H1 (cell line): ENCODE measurements around the gene R3HDM2. TPM values are rescaled to one million over a fixed set of nuclear protein-coding genes. Genes with fewer than 3 reads are reported as not detected.
A peak's percentile ranks its signal among the peaks of the same experiment; 100 is the strongest.

ENCODE experiments used
- CTCF ChIA-PET: fragments of 300-600 bp; sonication (Branson Sonifier 250); formaldehyde crosslinking; loops from one replicate; lab custom pipeline; 2021; ENCODE audit not compliant: partially characterized antibody; lab: Charles Lee
- POLR2A ChIA-PET: fragments of 300-600 bp; sonication (Branson Sonifier 250); formaldehyde crosslinking; loops from one replicate; lab custom pipeline; 2021; ENCODE audit warnings: inconsistent platforms; ENCODE audit not compliant: partially characterized antibody; lab: Charles Lee
- DNase-seq, 2 experiments: peaks; one replicate each; pipeline versions ENCODE4 v3.0.0 to v3.0.0-alpha.2; 2010 to 2022; ENCODE audit warnings: low spot score in 2 of 2, low read depth in 1 of 2, mixed read lengths in 1 of 2
- FAIRE-seq: peaks from 2 replicates; lab custom pipeline; 2011; peaks lifted over from hg19 to GRCh38; lab: Jason Lieb, UNC
- H2AFZ ChIP-seq: 2 replicates; pipeline ENCODE4 v1.8.1; 2012; ENCODE audit warnings: low read length, inconsistent platforms
- H2AK5ac ChIP-seq: 2 replicates; pipeline ENCODE4 v1.6.1; 2013; ENCODE audit warnings: low read depth, low read length
- H2BK120ac ChIP-seq: replicated peaks from 2 replicates; pipeline ENCODE3; 2013; ENCODE audit warnings: low read depth, low read length, inconsistent platforms
- H2BK12ac ChIP-seq: 2 replicates; pipeline ENCODE4 v1.6.1; 2013; ENCODE audit warnings: low read depth, low read length
- H2BK15ac ChIP-seq: 2 replicates; pipeline ENCODE4 v1.6.1; 2013; ENCODE audit warnings: low read length
- H2BK20ac ChIP-seq: 2 replicates; pipeline ENCODE4 v1.6.1; 2013; ENCODE audit warnings: low read length
- H2BK5ac ChIP-seq: 2 replicates; pipeline ENCODE4 v1.6.1; 2013; ENCODE audit warnings: low read depth, low read length
- H3K14ac ChIP-seq: 2 replicates; pipeline ENCODE4 v1.6.1; 2013; ENCODE audit warnings: inconsistent platforms; ENCODE audit not compliant: insufficient read length
- H3K18ac ChIP-seq: 2 replicates; pipeline ENCODE4 v1.6.1; 2013; ENCODE audit warnings: low read length; ENCODE audit errors: extremely low read depth
- H3K23ac ChIP-seq: 2 replicates; pipeline ENCODE4 v1.6.1; 2013; ENCODE audit warnings: inconsistent platforms; ENCODE audit not compliant: insufficient read length
- H3K23me2 ChIP-seq: 2 replicates; pipeline ENCODE4 v1.6.1; 2013; ENCODE audit warnings: low read depth, low read length
- H3K27ac ChIP-seq: 2 replicates; pipeline ENCODE4 v1.6.1; 2011; ENCODE audit warnings: low read depth, low read length, inconsistent platforms
- H3K27me3 ChIP-seq, 4 experiments: replicated peaks in 1 of 4; 1 replicate in 1 of 4; 2 replicates in 3 of 4; pipeline versions ENCODE4 v1.6.1 to v1.8.1; 2011 to 2013; ENCODE audit warnings: low read length in 3 of 4, mild to moderate bottlenecking in 3 of 4, inconsistent platforms in 2 of 4, mixed read lengths in 2 of 4, moderate library complexity in 1 of 4; ENCODE audit not compliant: control insufficient read depth in 3 of 4, insufficient read depth in 3 of 4; ENCODE audit errors: extremely low read depth in 1 of 4
- H3K36me3 ChIP-seq, 4 experiments: 2 replicates each; pipeline versions ENCODE4 v1.6.1 to v1.8.1; 2011 to 2013; ENCODE audit warnings: mild to moderate bottlenecking in 4 of 4, low read length in 3 of 4, moderate library complexity in 2 of 4, control low read depth in 1 of 4, inconsistent platforms in 1 of 4; ENCODE audit not compliant: insufficient read depth in 4 of 4, control insufficient read depth in 2 of 4
- H3K4ac ChIP-seq: replicated peaks from 2 replicates; pipeline ENCODE3; 2013; ENCODE audit warnings: low read length, low read depth, mixed read lengths, inconsistent platforms; ENCODE audit not compliant: insufficient read length
- H3K4me1 ChIP-seq, 4 experiments: replicated peaks in 1 of 4; 1 replicate in 1 of 4; 2 replicates in 3 of 4; pipeline versions ENCODE4 v1.6.1 to v1.8.1; 2011 to 2013; ENCODE audit warnings: low read length in 3 of 4, inconsistent platforms in 2 of 4, mixed read lengths in 1 of 4; ENCODE audit not compliant: insufficient read depth in 4 of 4, control insufficient read depth in 3 of 4
- H3K4me2 ChIP-seq, 2 experiments: 2 replicates each; pipeline versions ENCODE4 v1.6.1 to v1.8.1; 2011 to 2013; ENCODE audit warnings: low read depth in 2 of 2, low read length in 2 of 2, control low read depth in 1 of 2, inconsistent platforms in 1 of 2, mild to moderate bottlenecking in 1 of 2; ENCODE audit not compliant: insufficient read depth in 1 of 2
- H3K4me3 ChIP-seq, 4 experiments: fragments of 200-600, 300-600 bp in 1 of 4; sonication (generic), shearing (Covaris generic), sonication (Bioruptor Twin) in 1 of 4; 2 replicates each; pipeline versions ENCODE4 v1.5.1 to v1.8.1; 2011 to 2016; ENCODE audit warnings: low read length in 4 of 4, low read depth in 3 of 4, control low read depth in 2 of 4, inconsistent platforms in 2 of 4, mild to moderate bottlenecking in 2 of 4, mixed read lengths in 1 of 4, moderate library complexity in 1 of 4; ENCODE audit not compliant: insufficient read depth in 2 of 4; ENCODE audit errors: extremely low read depth in 1 of 4
- H3K56ac ChIP-seq: replicated peaks from 2 replicates; pipeline ENCODE3; 2013; ENCODE audit warnings: low read depth, mild to moderate bottlenecking, mixed read lengths, low read length, inconsistent platforms; ENCODE audit not compliant: insufficient read length
- H3K79me1 ChIP-seq: 2 replicates; pipeline ENCODE4 v1.6.1; 2013; ENCODE audit warnings: low read depth, low read length, control low read depth
- H3K79me2 ChIP-seq, 2 experiments: 2 replicates each; pipeline versions ENCODE4 v1.6.1 to v1.8.1; 2012 to 2013; ENCODE audit warnings: low read length in 2 of 2, mild to moderate bottlenecking in 2 of 2, inconsistent platforms in 1 of 2; ENCODE audit not compliant: insufficient read depth in 2 of 2, control insufficient read depth in 1 of 2
- H3K9ac ChIP-seq, 4 experiments: replicated peaks in 1 of 4; 1 replicate in 1 of 4; 2 replicates in 3 of 4; pipeline versions ENCODE4 v1.6.1 to v1.8.1; 2011 to 2013; ENCODE audit warnings: low read depth in 3 of 4, low read length in 3 of 4, control low read depth in 2 of 4, mild to moderate bottlenecking in 2 of 4, moderate library complexity in 2 of 4, inconsistent platforms in 1 of 4; ENCODE audit errors: extremely low read depth in 1 of 4
- H3K9me3 ChIP-seq, 2 experiments: 2 replicates each; pipeline versions ENCODE4 v1.6.1 to v1.8.1; 2012 to 2013; ENCODE audit warnings: mild to moderate bottlenecking in 2 of 2, moderate library complexity in 2 of 2, control low read depth in 1 of 2, inconsistent platforms in 1 of 2, low read depth in 1 of 2, low read length in 1 of 2, mixed read lengths in 1 of 2; ENCODE audit not compliant: insufficient read depth in 2 of 2
- H4K20me1 ChIP-seq, 2 experiments: replicated peaks in 1 of 2; 2 replicates each; pipeline versions ENCODE3 to v1.8.1; 2011 to 2013; ENCODE audit warnings: inconsistent platforms in 2 of 2, low read length in 2 of 2, mild to moderate bottlenecking in 1 of 2; ENCODE audit not compliant: insufficient read depth in 2 of 2, control insufficient read depth in 1 of 2
- H4K5ac ChIP-seq: 2 replicates; pipeline ENCODE4 v1.6.1; 2013; ENCODE audit warnings: low read length, low read depth, mixed read lengths, inconsistent platforms; ENCODE audit not compliant: insufficient read length
- H4K8ac ChIP-seq: 2 replicates; pipeline ENCODE4 v1.8.0; 2013; ENCODE audit warnings: mild to moderate bottlenecking, moderate library complexity, low read length, inconsistent platforms; ENCODE audit not compliant: insufficient read depth; ENCODE audit errors: extremely low read depth
- H4K91ac ChIP-seq: replicated peaks from 2 replicates; pipeline ENCODE3; 2013; ENCODE audit warnings: low read length, mixed read lengths, inconsistent platforms; ENCODE audit not compliant: insufficient read length
- ASH2L ChIP-seq: fragments of 200-600, 300-600 bp; sonication (generic); IDR thresholded peaks from one replicate; pipeline ENCODE4 v1.7.1; 2017; ENCODE audit warnings: low read length
- CEBPB ChIP-seq: IDR thresholded peaks from 2 replicates; pipeline ENCODE4 v1.6.1; 2012; ENCODE audit warnings: low read depth, low read length
- CREB1 ChIP-seq: IDR thresholded peaks from 2 replicates; pipeline ENCODE4 v1.6.1; 2012; ENCODE audit warnings: inconsistent platforms
- HDAC6 ChIP-seq: IDR thresholded peaks from one replicate; pipeline ENCODE4 v1.7.1; 2012; ENCODE audit warnings: low read depth, mild to moderate bottlenecking, inconsistent platforms, low read length, moderate library complexity
- KDM4A ChIP-seq: IDR thresholded peaks from one replicate; pipeline ENCODE4 v1.7.1; 2012; ENCODE audit warnings: low read depth, mild to moderate bottlenecking, moderate library complexity, low read length, inconsistent platforms; ENCODE audit not compliant: severe bottlenecking
- POU5F1 ChIP-seq: IDR thresholded peaks from 2 replicates; pipeline ENCODE4 v1.6.1; 2011; ENCODE audit warnings: low read depth, mild to moderate bottlenecking, low read length, moderate library complexity
- RNF2 ChIP-seq: fragments of 200-900, 300-1000 bp; sonication (generic); IDR thresholded peaks from 2 replicates; pipeline ENCODE4 v1.7.1; 2016; ENCODE audit warnings: borderline replicate concordance, low read depth, mild to moderate bottlenecking, antibody characterized with exemption, low read length; ENCODE audit not compliant: poor library complexity, severe bottlenecking; ENCODE audit errors: missing control alignments
- SUZ12 ChIP-seq: fragments of 200-600 bp; sonication (generic); IDR thresholded peaks from 2 replicates; pipeline ENCODE4 v1.6.1; 2012; ENCODE audit warnings: mild to moderate bottlenecking, inconsistent platforms, low read length, moderate library complexity, mixed read lengths
- TAF1 ChIP-seq: IDR thresholded peaks from 2 replicates; pipeline ENCODE4 v1.6.1; 2011; ENCODE audit warnings: mild to moderate bottlenecking, low read depth, low read length
- WGBS, 2 experiments: shearing (Covaris generic) in 1 of 2; methylation state at CpG; one replicate each; pipeline versions ENCODE4 v1.1.6 to v1.1.7; 2013 to 2015; ENCODE audit warnings: low lambda C conversion rate in 2 of 2, mixed read lengths in 2 of 2, inconsistent platforms in 1 of 2, low coverage in 1 of 2, missing lambda C conversion rate in 1 of 2; ENCODE audit not compliant: insufficient replicate concordance in 2 of 2, insufficient coverage in 1 of 2, insufficient read length in 1 of 2; ENCODE audit errors: extremely low coverage in 1 of 2, missing lambda C conversion rate in 1 of 2; 5-methylcytosine and 5-hydroxymethylcytosine counted together
- polyA plus RNA-seq, 7 experiments: library from polyadenylated mRNA; depleted of rRNA in 3 of 7; stranded (reverse) in 5 of 7; unstranded in 2 of 7; fragments of >200 nt in 5 of 7; fragments of 200-250 nt in 2 of 7; gene quantifications; 1 replicate in 5 of 7; 2 replicates in 1 of 7; 4 replicates in 1 of 7; pipeline versions ENCODE4 v1.2.1 to v1.2.3, GENCODE V29; 2011 to 2013; ENCODE audit warnings: missing spikeins in 2 of 7, mixed read lengths in 2 of 7
- total RNA-seq: library from RNA; stranded (reverse); fragmentation: NEBNext Ultra II Directional; extraction: Animal tissue kit (Norgen Biotek cat#: 25700); gene quantifications from 2 replicates; pipeline ENCODE4 v1.2.1, GENCODE V29; 2021
- TF ChIP-seq, protein P1 (sequence below): IDR thresholded peaks from 2 replicates; pipeline ENCODE4 v1.6.1; 2012; ENCODE audit warnings: inconsistent platforms

Gene R3HDM2
- total and polyA plus RNA-seq, 2 of the 8 experiments (the other 6 are each of a cell fraction or from before 2014, with no cell fraction given): 25.6 to 27.0 TPM

DNA sequence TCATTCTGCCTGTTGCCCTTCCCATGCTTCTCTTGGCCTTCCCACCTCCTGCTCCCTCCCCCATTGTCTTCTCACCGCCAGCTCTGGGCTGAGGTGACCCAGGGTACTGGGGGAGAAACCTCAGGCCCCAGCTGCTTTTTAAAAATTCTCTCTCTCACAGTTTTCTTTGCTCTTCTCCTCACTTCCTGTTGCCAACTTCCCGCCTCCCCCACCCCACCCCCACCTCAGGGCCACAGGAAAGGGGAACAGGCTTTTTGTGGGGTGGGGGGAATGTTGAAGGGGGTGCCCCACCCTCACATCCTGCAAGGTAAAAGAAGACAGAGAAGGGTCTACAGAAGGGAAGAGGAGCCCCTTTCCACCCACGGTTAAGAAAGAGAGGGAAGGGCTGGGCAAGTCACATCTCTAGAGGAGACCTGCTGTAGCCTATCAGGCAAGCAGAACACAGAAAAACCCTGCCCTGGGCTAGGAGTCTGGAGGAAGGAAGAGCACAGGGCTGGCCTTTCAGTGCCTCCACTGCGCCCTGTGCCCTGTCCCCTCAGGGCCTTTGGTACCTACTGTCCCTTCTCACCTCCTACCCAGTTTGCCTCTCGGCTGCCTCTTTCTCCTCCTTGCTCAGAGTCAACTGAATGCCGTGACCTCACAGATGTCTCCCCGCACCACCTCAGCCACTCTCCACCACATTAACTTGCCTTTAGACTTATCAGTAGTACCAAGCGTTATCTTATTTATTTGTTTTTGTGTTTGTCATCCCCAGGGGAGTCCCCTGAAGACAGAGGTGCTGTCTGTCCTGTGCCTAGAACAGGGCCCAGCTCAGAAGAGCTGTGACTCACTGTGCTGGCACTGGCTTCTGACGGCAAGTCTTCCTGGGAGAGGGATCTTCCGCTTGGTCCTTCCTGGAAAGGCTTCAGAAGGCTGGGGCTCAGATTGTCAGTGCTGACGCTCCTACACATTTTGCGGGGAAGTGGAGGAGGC, 47.2 kb upstream of the R3HDM2 start:
- 88% methylated on average over 10 of the region's 12 CpGs; no CpG with 5 or more reads in 1 of the 2 experiments for WGBS, 2 experiments
- no peak overlapping the region for H2BK120ac ChIP-seq
- TF ChIP-seq KDM4A: no peak
- no peak for TF ChIP-seq CEBPB
- no peak for TF ChIP-seq RNF2
- TF ChIP-seq HDAC6: no peak
- TF ChIP-seq POU5F1: no peak
- TF ChIP-seq ASH2L: no peak
- no peak for TF ChIP-seq SUZ12
- TF ChIP-seq CREB1: no peak
- no peak for TF ChIP-seq TAF1
- TF ChIP-seq, protein P1, sequence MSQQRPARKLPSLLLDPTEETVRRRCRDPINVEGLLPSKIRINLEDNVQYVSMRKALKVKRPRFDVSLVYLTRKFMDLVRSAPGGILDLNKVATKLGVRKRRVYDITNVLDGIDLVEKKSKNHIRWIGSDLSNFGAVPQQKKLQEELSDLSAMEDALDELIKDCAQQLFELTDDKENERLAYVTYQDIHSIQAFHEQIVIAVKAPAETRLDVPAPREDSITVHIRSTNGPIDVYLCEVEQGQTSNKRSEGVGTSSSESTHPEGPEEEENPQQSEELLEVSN: no peak

More for the DNA sequence above, 47.2 kb upstream of the R3HDM2 start:
- Histone ChIP-seq H3K27me3 (peaks cover 20 to 43% (median 40%) of the 10 kb centered on the region in 4 experiments), H3K23me2 (peaks cover 8% of the 10 kb centered on the region; the same call in 1 of the 2 replicates), H3K36me3 (no peaks in the 10 kb centered on the region), H3K9ac (no peak overlapping the region), H2BK5ac (peak overlapping the region; percentile 7; the same call in 1 of the 2 replicates), H2AFZ (no peak overlapping the region), H3K9me3 (no peaks in the 10 kb centered on the region), H2AK5ac (no peak overlapping the region; the same call in 1 of the 2 replicates), H3K4me2 (no peak overlapping the region), H3K18ac (peak overlapping the region; percentile 24; the same call in 1 of the 2 replicates), H2BK20ac (peak overlapping the region; percentile 78; the same call in 1 of the 2 replicates), H2BK12ac (peak overlapping the region; percentile 4; the same call in 1 of the 2 replicates), H3K4me1 (peaks cover 0 to 25% (median 11%) of the 10 kb centered on the region in 4 experiments; a peak in 6 of 7 replicates), H3K4ac (no peak overlapping the region), H4K91ac (no peak overlapping the region), H2BK15ac (peak overlapping the region; percentile 36; the same call in 1 of the 2 replicates), H4K8ac (peak overlapping the region; percentile 11; the same call in 1 of the 2 replicates), H4K5ac (no peak overlapping the region), H3K79me2 (no peaks in the 10 kb centered on the region), H3K23ac (no peak overlapping the region), H3K27ac (no peak overlapping the region), H3K4me3 (no peak overlapping the region), H3K56ac (no peak overlapping the region), H4K20me1 (peaks cover 0 to 4% of the 10 kb centered on the region in 2 experiments), H3K79me1 (no peaks in the 10 kb centered on the region), H3K14ac (no peak overlapping the region)
- DNase-seq (no peak), FAIRE-seq (no peak)
- ChIA-PET POLR2A (interaction anchor here (1.1 to 1.4 kb wide), 3 partner anchors 48 to 237 kb away, joined by 3 to 5 read pairs (median 4); partner anchors contain the start of gene DCTN2), CTCF (interaction anchor here (1.0 to 25.1 kb wide), 6 partner anchors 9 to 251 kb away, joined by 4 to 441 read pairs (median 6); partner anchors contain the start of genes GLI1, INHBE and MARS1)
